Body of pancreas (tissue), 4 donors: ENCODE data around the gene FAM72C.
"Not testable (repeated sequence)": the region's sequence is repeated elsewhere in the genome, so short reads cannot be mapped to it uniquely, and the experiment has no call there.

ENCODE experiments used
- CTCF ChIP-seq, 7 experiments: fragments of 450-650 bp in 4 of 7; fragments of 200-600 bp in 3 of 7; sonication (generic) in 3 of 7; IDR thresholded peaks; one replicate each; pipeline ENCODE4 v1.5.1; 2016 to 2019; ENCODE audit warnings: antibody characterized with exemption in 7 of 7
- POLR2A ChIP-seq, 3 donors: fragments of 450-650 bp; IDR thresholded peaks; one replicate each; pipeline ENCODE4 v1.6.1; 2016; ENCODE audit warnings: antibody characterized with exemption in 3 of 3, mild to moderate bottlenecking in 2 of 3

- not testable (repeated sequence) for TF ChIP-seq CTCF, POLR2A (IDR thresholded peaks at IDR 0.05)
Observed at GRCh38 chr1:143984721-143985473, 13.1 kb upstream of the FAM72C start.
